Activated T-cell treated with anti-CD3 and anti-CD28 coated beads, Interleukin-2, amount 50 U/mL, for 48 hours (primary cell): ENCODE results near the gene OR5A1.
"Not testable (repeated sequence)": the region's sequence is repeated elsewhere in the genome, so short reads cannot be mapped to it uniquely, and the experiment has no call there.

Experiments used
- DNase-seq, 2 experiments: peaks; one replicate each; pipeline ENCODE4 v3.0.0-alpha.2; 2020

The OR5A1 gene

GRCh38 chr11:59436169-59436568 is at the start of gene OR5A1:
Gene OR5A1 (plus strand): TSS chr11:59436469. CDS start chr11:59443169, 6,700 bp downstream.
- no peak for DNase-seq

- no peak for DNase-seq
Observed at GRCh38 chr11:59394186-59394585, 42.1 kb upstream of the OR5A1 start.

- DNase-seq: no peak
Observed at GRCh38 chr11:59400461-59401261, 35.6 kb upstream of the OR5A1 start.

DNA sequence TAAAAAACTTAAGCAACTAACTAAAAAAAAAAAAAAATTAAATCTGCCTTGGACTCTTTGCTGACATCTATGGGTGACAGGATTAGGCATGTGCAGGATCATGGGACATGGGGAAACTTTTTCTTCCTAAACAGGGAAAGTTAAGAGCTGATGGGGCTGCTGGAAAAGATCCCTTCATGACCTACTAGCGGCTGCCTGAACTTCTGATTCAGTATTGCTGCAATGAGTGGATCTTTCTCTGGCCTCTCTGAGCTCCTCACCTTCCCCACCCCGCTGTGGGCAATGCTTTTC is 35.1 kb upstream of the OR5A1 start:
- DNase-seq: no peak

- no peak for DNase-seq
Observed at GRCh38 chr11:59403546-59403945, 32.7 kb upstream of the OR5A1 start.

DNA sequence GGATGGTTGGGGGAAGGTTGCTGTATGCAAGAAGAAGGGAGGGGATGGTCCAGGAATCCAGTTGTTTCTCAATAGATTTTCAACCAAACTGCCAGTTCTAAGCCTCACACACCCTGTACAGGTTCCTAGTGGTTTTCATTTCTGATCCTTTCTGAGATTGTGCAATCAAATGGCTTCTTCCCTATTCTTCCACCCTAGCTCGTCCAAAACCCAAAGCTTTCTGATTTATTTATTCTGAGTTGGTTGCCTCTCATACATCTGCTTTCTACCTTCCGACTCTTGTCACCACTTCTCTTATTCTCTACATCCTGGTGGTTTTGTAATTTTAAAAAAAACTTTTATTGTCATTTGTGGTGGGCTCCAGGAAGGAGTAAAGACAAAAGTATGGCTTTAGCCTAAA is 22.6 kb upstream of the OR5A1 start:
- no peak for DNase-seq

GRCh38 chr11:59415111-59415510 is 21.2 kb upstream of the OR5A1 start:
- DNase-seq: no peak

GRCh38 chr11:59416613-59417012 is 19.7 kb upstream of the OR5A1 start:
- no peak for DNase-seq

GRCh38 chr11:59417023-59417422 is 19.2 kb upstream of the OR5A1 start:
- DNase-seq: no peak

GRCh38 chr11:59418156-59418555 is 18.1 kb upstream of the OR5A1 start:
- DNase-seq: no peak

- no peak for DNase-seq
Observed at GRCh38 chr11:59423835-59424234, 12.4 kb upstream of the OR5A1 start.

DNA sequence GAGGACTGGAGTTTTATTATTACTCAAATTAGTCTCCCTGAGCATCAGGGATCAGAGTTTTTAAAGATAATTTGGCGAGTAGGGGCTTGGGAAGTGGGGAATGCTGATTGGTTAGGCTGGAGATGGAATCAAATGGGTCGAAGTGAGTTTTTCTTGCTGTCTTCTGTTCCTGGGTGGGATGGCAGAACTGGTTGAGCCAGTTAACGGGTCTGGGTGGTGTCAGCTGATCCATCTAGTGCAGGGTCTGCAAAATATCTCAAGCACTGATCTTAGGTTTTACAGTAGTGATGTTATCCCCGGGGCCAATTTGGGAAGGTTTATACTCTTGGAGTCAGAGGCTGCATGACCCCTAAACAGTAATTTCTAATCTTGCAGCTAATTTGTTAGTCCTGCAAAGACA is 11.1 kb upstream of the OR5A1 start:
- no peak for DNase-seq

DNA sequence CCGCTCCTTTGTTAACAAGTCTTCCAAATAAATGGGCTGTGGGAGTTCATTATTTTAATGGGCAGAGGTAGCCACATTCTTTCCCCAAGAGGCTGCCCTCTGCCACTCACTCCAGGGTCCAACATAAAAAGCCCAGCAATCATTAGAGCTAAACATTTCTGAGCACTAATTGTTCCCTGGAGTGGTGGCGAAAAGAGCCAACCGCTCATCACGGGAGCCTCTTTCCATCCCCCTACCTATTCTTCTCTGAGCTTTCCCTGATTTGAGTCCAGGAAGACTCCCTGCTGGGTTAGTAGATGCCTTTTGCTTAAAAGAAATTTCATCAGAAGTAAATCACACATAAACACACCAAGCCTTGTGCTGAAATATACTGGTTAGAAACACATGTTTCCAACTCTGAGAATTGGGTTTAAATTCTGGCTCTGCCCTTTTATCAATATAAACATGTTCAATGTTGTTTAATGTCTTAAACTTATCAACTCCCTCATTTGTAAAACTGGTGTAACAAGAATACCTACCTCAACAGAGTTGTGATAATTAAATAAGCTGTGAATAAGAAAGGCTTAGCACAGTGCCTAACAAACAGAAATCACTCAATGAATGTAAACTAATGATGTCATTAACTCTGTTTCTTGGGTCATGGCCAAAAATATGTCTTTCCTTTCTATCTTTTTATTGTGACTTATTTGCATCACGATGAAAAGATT is 9.8 kb upstream of the OR5A1 start, which contains the start of gene OR5A2:
Gene OR5A2, minus strand, starts transcription at position 53 of the 707 bp plus-strand sequence. CDS start 3,460 bp downstream, outside the sequence.
- DNase-seq: no peak

- no peak for DNase-seq
Observed at GRCh38 chr11:59427068-59427382, 9.2 kb upstream of the OR5A1 start.

DNA sequence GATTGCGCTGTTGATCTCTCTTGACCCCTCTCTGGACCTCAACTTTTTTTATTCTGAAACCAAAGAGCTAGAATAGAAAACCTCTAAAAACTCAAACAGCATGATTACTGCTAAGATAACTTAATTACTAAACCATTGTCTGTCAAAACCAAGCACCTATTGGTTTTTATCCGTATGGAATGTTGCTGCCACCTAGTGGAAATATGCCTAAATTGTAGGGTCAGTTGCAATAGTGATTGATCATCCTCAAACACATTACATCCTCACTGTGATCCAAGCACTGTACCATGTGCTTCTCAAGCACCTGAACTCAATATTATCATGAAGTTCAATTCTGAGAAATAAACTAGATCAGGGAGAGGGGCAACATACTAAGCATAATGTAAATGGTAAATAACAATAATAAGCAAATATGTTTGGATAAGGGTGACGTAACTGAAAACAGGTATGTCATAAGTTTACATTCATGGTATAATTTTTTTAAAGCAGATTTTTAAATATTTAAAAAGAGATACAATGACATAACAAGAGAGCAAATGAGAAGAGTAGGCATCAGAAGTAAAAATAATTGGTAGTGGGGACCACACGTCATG is 6.2 kb upstream of the OR5A1 start:
- DNase-seq: no peak

- DNase-seq: no peak
Observed at GRCh38 chr11:59437770-59438169, 1.5 kb downstream of the OR5A1 start.

DNA sequence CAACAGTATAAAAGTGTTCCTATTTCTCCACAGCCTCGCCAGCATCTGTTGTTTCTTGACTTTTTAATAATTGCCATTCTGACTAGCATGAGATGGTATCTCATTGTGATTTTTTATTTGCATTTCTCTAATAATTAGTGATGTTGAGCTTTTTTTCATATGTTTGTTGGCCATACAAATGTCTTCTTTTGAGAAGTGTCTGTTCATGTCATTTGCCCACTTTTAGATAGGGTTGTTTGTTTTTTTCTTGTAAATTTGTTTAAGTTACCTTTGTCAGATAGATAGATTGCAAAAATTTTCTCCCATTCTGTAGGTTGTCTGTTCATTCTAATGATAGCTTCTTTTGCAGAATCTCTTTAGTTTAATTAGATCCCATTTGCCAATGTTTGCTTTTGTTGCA is 9.4 kb downstream of the OR5A1 start:
- not testable (repeated sequence) for DNase-seq

- no peak for DNase-seq
Observed at GRCh38 chr11:59448484-59448883, 12.2 kb downstream of the OR5A1 start.

GRCh38 chr11:59456661-59457060 is 20.4 kb downstream of the OR5A1 start, which contains the start of gene OR4D6:
Gene OR4D6 (plus strand): TSS chr11:59456961. CDS start chr11:59456961, 0 bp downstream.
- DNase-seq: no peak

GRCh38 chr11:59459916-59460315 is 23.6 kb downstream of the OR5A1 start:
- no peak for DNase-seq

DNA sequence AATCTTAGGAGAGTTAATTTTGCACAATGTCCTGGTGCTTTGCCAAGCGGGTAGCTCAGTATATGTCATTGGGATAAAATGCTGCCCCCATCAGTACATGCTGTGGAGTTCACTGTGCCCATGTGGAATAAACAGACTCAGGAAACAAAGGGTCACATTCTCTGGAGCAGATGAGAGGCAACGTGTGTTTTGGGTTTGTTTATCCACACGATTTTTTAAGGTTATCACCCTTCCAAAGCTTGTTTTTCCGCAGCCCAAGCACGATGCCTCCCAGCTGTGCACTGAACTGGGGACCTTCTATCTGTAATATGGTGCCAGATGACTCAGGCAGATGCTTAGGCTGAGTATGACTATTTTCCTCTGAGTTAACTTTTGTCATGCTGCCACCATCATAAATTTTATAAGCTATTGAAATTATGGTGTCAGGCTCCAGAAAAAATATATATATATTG is 26.9 kb downstream of the OR5A1 start:
- DNase-seq: no peak

DNA sequence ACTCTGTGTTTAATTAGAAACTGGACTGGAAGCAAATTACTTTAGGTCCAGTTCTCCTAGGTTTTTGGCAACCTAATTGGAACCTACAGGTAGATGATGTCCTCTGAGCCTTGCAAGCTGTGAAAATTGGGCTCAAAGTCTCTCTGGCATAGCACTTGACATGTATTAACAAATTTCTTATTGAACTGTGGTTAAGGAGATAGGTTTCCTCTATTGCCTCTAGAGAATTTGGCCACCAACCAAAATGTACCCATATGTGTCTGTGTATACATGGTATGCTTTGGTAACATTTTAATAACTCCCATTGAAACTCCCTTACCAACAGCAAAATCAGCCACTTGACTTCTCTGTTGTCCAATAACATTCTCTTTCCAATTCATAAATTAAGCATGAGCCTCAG is 36.7 kb downstream of the OR5A1 start, which contains the start of gene OR4D10:
Gene OR4D10, plus strand, starts transcription at position 301 of the 400 bp plus-strand sequence. CDS start 4,115 bp downstream, outside the sequence.
- DNase-seq: no peak

- DNase-seq: no peak
Observed at GRCh38 chr11:59475176-59475575, 38.9 kb downstream of the OR5A1 start.

DNA sequence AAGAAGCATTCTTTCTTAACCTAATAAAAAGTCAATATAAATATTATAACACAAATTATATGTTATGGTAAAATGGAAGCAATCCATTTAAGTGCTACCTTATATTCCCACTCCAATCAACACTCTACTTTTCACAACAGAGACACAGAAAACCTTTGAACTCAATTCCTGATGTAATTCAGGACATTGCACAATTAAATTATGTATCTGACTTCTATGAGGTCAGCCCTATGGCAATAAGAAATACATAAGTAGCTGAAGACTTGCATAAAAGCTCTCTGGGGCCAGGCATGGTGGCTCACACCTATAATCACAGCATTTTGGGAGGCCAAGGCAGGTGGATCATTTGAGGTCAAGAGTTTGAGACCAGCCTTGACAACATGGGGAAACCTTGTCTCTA is 43.6 kb downstream of the OR5A1 start:
- DNase-seq: no peak
